HG02884 (cell line): ENCODE measurements around the gene DNAH10.

Experiments used
- ATAC-seq: cut with Tn5 transposase; IDR thresholded peaks from one replicate; pipeline ENCODE4 v1.9.1; 2021; ENCODE audit warnings: mild to moderate bottlenecking, moderate library complexity; ENCODE audit not compliant: unreplicated experiment

DNAH10 gene

DNA sequence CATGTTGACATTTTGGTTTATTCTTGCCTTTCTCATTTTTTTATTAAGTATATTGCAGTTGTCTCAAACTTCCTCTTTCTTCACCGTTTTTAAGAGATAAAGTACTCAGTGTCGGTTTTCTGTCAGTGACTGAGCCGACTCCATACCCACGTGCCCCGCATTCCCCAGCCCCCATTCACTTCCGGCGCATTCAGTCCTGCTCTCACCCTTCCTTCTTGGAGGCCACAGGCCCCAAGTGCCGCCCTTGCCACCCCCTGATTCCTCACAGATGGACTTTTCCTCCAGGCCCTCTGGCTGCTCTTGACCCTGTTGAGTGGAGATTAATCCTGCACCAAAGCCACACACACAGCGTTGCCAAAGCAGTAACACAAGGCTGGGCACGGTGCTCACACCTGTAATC lies 19.1 kb upstream of the DNAH10 start:
- no peak for ATAC-seq

DNA sequence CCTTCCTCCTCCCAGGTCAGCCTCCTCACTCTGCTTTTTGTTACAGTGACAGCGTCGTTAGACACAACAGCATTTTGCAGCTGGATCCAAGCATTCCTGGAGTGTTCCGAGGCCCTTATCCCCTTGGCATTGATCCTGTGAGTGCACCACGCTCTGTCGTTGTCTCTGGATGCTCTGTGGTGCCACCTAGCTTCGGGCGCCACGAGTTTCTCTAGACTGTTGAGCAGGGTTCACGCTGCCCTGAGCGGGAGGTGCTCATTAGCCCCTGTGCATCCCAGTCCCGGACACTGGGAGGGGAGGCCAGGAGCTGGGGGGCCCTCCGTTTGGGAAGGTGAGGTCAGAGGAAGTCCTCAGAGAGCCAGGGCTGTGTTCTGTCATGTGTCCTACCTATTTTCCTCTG lies 17.3 kb upstream of the DNAH10 start:
- no peak for ATAC-seq

DNA sequence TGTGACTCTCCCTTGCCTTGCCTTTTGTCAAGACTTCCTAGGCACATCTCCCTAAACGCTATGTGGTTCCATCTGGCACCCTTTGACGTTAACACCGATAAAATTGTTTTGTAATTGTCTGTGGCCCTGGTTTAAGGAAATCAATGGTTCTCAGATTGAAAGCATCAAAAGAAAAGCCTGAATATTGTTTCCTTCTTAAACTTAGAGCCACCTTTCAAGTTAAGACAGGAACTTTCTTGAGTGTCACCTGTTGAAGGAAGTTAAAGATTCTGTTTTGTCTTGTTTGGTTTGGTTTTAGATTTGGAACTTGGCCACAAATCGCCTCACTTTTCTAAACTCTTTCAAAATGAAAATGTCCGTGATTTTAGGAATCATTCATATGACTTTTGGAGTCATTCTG lies 14.8 kb upstream of the DNAH10 start:
- no peak for ATAC-seq

DNA sequence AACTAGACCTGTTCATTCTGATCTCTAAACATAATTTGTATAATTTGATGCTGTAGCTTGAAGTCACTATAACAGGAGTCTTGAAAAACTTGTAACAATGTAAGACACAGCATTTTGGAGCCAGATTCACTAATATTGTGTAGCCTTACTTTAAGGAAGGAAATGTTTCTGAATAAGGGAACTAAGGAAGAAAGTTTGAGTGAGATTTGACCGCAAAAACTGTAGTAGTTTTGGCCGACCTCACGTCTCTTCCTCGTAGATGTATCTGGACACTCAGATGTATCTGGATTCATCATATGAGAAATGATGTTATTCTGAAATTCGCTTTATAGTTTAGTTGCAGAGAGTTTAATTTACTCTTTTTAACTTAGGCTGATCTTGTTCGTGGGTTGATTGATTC lies 13.9 kb upstream of the DNAH10 start:
- ATAC-seq: no peak

DNA sequence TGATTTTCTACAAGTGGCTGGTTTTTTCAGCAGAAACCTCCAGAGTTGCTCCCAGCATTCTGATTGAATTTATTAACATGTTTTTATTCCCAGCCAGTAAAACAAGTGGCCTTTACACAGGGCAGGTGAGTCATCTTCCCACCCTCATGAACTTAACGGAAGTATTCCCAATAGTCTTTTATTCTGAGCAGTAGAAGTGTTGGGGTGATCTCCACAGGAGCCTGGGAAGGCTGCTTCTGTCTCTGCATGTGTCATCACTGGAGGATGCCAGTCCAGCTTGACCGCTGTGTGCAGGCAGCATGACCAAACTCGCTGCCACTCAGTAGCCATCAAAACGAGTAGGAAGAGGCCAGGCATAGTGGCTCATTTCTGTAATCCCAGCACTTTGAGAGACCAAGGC lies 13.4 kb upstream of the DNAH10 start:
- no peak for ATAC-seq

DNA sequence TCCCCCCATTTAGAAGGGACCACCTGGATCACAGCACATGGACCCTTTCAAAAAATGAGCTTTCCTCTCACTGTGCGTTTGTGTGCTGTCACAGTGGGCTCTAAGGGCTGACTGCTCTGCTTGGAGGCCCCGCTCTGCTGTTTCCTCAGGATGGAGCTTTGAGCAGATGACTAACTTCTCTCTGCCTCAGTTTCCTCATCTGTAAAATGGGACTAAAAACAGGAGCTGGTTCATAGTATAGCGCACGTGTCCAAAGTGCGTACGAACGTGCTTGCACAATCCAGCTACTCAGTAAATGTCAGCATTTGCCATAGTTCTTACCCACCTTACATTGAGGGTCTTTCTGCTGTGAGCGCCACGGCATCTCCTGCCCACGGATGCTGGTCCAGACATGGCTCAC lies 12.7 kb upstream of the DNAH10 start:
- ATAC-seq: no peak

DNA sequence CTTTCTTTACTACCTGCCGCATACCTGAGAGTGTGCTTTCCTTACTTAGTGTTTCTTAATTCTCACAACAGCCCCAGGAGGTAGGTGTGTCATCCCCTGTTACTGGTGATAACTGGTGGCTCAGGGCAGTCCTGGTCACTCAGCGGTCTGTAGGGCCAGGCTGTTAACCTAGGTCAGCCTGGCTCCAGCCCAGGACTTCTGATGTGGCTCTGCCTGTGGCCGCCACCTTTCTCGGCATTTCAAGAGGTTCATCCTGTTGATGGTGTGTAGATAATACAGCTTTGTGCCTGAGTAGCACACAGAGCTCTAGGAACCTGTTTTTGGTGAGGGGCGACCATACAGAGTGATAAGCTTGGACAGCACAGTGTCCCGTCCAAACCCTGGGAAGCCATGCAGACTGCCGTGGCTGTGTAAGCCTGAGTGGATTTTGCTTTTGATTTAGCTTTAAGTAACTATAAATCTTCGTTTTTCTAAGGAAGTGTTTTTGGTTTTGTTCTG lies 11.9 kb upstream of the DNAH10 start:
- ATAC-seq: no peak

DNA sequence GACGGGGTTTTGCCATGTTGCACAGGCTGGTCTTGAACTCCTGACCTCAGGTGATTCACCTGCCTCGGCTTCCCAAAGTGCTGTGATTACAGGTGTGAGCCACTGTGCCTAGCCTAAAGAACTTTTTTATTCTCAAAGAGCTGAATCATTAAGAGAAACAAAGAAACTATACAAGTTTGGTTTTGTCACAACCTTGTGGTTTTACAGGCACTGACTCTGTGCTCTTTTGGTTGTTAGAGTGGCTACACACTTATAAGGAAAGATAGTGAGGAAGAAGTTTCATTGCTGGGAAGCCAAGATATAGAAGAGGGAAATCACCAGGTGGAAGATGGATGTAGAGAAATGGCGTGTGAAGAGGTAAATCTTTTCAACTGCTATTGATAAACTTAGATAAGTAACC lies 10.1 kb upstream of the DNAH10 start:
- no peak for ATAC-seq

DNA sequence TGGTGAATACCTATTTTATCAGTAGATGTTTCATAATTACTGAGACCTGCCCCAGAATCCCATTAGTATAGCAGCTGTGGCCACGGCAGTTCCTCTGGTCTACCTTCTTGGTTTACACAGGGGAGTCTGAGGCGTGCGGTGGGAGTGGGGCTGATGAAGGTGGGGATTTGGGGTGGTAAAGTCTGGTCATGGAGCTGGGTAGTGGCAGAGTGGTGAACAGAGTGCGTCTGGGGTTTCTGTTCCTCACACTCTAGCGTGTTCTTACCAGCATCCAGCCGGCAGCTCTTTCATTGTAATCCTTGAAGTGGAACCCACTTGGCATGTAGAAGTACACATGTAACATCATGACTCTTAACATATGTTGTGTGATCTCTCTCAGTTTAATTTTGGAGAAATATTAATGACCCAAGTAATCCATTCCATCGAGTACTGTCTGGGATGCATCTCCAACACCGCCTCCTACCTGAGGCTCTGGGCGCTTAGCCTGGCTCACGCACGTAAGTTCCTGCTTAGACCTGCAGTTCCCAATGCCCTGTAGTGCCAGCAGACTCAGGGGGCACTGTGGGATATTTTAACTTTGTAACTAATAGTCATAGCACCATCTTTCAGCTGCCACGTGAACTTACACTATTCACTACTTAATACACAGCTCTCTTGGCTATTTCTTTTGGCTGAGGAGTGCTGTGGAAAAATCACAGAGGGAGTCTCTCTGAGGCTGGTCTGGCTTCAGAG lies 7.9 kb upstream of the DNAH10 start:
- no peak for ATAC-seq

DNA sequence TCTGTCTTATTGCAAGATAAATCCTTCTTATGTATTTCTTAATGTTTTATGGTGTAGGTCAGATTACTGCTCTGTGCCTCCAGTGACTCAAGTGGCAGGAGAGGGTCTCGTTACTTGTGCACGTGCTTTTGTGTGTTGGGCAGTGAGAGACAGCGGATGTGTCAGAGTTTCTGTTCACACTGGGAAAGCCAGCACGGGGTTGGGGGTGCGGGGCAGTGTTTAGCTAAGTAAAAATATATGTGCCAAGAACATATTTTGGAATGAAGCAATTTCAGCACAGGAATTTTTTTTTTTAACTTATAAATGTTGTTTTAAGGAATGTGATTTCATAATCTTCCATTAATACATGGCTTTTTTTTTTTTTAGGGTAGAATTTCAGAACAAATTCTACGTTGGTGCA lies 4.5 kb upstream of the DNAH10 start:
- no peak for ATAC-seq

DNA sequence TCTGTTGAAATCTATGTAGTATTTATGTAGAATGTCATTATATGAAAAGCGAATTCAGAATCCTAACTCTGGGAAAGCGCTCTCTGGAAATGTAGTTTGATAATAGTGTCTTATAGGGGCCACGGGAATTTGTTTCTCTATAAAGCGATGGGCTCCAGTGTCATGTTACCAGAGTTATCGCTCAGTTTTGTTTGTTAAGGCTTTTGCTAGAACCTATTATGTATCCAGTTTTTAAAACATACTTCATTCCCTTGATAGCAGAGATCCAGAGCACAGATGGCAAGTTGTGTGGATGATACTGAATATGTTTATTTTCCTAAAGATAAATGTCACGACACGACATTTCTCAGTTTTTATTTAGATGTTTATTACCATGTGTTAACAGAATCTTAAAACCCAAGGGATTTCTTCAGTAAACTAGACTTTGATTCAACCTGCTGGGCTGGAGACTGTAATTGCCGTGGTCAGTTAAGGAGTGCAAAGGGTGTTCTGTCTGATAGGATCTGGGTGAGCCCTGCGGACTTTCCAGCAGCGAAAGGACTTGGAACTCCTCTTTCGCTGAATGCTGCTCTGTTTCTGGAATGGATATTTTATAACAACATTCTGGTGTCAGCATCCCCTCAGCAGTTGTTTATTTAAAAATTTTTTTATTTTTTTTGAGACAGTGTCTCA lies 1.7 kb upstream of the DNAH10 start:
- ATAC-seq: no peak

DNA sequence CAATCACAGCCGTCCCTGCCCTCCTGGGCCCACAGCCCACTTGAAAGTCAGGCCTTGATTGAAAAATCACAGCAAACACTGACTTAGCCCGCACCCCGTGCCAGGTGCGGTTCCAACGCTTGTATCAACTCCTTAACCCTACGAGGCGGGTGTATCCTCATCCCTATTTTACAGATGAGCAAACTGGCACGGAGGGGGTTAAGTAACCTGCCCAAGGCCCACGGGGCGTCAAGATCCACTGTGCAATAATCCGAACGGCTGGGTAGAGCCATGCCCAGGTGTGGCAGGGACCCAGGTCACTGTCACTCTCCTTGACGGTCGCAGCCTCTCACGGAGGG lies 583 bp downstream of the DNAH10 start:
- ATAC-seq: no peak

DNA sequence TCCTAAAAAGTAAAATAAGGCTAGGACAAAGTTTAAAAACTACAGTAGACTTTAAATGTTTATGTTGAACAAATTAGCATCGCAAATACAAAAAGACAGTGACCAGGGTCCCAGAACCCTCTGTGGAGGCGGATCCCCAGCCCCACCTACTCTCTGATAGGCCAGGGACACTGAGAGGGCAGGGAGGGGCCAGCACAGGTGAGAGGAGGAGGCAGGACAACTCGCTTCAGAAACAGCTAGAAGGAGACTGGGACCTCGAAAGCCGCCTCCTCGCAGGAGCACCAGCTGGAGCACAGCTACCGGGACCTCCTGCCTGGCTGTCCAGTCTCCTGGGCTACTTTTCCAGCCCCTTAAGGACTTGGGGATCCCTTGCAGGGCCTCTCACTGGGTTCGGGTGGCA lies 992 bp downstream of the DNAH10 start:
- no peak for ATAC-seq

DNA sequence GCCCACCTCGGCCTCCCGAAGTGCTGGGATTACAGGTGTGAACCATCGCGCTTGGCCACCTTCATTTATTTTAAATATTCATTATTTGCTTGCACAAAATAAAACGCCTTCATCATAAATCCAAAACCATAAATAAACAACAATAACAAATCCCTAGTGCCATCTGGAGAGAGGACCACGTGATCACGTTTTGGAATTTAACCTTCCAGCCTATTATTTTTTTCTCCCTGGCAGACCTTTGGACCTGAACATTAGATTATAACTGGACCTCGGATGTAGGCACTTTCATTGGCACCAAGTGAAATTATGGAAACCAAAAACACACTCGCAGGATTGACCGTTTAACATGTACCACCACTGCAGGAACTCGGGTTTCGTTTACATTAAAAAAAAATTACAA lies 2.0 kb downstream of the DNAH10 start:
- ATAC-seq: no peak

DNA sequence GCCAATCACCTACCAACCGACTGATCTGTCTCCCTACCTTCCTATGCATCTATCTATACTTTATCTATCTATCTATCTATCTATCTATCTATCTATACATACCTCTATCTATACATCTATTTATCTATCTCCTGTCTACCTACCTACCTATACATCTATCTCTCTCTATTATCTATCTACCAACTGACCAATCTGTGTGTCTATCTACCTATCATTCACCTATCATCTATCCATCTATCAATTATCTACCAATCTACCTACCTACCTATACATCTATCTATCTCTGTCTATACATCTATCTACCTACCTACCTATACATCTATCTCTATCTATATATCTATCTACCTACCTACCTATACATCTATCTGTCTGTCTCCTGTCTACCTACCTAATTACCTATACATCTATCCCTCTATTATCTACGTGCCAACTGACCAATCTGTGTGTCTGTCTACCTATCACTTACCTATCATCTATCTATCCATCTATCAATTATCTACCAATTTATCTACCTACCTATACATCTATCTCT lies 3.5 kb downstream of the DNAH10 start:
- ATAC-seq: no peak

DNA sequence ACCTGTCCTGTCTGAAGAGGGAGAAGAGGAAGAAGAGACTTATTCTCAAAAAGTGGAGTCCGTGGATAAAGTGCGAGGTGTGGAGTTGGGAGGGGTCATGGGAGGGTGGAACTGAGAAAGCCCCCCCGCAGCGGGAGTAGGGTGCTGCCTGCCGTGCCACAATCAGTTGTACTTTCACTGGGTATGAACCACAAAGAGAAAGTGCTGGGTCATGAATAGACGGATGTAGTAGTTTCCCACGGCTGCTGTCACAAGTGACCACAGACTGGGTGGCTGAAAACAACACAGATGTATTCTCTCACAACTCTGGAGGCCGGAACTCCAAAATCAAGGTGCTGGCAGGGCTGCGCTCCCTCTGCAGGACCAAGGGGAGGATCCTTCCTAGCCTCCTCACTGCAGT lies 5.5 kb downstream of the DNAH10 start:
- ATAC-seq: peak; percentile 85

DNA sequence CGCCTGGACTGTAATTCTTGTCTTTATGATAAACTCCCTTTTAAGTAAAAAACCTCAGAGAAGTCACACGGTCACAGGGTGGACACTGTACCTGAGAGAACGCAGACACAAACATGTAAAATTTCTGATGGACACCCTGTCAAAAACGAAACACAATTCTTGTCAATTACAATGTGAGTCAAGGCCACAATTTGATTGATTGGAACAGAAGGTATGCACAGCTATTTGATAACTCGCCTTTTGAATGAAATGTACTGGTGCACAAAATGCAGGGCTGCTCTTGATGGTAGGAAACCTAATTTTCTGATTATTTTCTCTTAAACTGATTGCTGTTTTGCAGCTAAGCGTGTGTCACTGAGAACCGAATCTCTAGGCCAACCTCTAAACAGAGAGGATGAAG lies 9.2 kb downstream of the DNAH10 start:
- no peak for ATAC-seq

DNA sequence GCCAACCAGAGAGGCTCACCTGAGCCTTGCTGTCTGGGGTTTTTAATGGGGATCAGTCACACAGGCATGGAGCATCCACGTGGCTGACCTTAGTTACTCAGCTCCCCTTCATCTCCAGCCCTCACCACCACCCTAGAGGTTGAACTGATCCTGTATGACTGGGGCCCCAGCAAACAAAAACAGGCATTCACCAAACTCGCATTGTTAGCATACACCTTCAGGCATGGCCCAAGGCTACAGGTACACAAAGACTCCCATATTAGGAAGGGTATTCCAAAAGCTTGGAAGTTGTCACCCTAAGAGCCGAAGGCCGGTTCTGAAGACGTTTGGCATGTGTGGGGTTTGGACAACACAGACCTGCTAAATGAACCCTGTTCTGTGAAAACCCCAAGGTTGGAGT lies 10.0 kb downstream of the DNAH10 start:
- ATAC-seq: no peak

DNA sequence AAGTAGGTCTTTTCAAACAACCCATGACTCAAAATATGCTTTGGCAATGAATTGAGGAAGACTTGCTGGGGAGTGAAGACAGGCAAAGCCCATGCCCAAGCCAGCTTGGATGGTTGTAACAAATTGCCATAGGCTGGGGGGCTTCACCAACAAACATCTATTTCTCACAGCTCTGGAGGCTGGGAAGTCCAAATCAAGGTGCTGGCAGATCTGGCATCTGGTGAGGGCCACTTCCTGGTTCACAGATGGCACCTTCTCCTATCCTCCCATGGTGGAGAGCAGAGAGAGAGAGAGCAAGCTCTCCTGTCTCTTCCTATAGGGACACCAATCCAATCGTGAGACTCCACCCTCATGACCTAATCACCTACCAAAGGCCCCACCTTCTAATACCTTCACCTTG lies 11.3 kb downstream of the DNAH10 start:
- no peak for ATAC-seq

DNA sequence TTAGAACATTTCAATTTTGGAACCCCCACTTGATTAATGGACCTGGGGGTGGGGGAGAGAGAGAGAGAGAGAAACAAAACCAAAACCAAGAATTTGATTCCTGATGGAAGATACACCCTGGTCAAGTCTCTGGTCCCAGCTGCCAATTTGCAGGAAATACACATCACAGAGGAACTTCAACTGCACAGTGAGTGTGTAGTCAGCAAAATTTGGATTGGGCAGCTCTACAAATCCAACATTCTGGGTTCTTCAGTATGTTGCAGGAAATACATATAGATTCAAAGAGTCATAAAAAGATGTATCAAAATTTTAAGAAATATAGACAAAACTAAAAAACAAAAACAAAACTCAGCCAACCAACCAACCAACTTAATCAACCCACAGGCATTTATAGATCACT lies 17.4 kb downstream of the DNAH10 start:
- no peak for ATAC-seq

DNA sequence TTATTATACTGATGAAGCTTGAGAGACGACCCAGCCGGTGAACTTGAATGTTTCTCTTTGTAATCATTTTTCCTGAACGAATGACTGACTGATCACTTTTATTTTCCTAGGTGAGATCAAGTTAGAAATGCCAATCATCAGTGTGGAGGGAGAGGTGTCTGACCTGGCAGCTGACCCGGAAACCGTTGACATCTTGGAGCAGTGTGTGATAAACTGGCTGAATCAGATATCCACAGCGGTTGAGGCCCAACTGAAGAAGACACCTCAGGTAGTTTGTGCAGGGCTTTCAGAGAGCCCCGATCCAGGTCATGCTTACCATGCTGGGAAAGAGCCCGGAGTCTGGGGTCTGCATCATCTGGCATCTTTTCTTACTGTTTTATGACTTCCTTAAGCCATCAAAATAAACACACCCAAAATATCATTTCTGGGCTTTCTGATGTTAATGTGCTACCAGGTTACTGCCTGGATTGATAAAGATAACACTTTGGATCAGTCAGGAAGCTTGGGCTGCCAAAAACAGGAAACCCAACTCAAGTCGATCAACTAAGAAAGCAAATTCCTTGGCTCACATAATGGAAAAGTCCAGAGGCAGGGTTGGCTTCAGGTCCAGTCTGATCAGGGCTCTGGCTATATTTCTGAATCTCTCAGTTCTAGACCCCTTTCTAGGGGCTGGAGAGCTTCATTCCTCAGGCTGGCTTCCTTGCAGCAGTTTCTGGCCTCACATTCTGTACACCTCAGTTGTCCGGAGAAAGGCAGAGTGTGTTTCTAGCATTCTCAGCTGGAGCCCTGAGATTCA lies 21.1 kb downstream of the DNAH10 start:
- no peak for ATAC-seq

DNA sequence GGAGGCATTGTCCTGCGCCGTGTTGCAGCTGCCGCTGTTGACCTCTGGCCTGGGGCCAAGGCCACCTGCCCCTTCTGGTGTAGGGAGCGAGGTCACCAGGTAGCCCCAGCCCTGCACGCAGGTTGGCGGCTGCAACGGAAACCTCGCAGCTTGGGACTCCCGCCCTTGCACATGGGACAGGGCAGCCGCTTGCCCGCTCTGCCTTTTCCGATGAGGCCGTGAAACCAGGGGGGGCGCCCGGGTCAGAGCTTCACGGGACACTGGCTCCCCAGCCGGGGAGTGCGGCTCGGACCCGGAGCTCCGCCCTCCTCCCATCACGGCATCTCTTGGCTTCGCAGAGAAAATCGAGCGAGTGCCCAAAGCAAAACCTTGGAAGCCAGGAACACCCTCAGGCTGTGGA lies 25.4 kb downstream of the DNAH10 start:
- ATAC-seq: no peak
